ENCODE results near the gene CYLD.

CYLD gene

DNA sequence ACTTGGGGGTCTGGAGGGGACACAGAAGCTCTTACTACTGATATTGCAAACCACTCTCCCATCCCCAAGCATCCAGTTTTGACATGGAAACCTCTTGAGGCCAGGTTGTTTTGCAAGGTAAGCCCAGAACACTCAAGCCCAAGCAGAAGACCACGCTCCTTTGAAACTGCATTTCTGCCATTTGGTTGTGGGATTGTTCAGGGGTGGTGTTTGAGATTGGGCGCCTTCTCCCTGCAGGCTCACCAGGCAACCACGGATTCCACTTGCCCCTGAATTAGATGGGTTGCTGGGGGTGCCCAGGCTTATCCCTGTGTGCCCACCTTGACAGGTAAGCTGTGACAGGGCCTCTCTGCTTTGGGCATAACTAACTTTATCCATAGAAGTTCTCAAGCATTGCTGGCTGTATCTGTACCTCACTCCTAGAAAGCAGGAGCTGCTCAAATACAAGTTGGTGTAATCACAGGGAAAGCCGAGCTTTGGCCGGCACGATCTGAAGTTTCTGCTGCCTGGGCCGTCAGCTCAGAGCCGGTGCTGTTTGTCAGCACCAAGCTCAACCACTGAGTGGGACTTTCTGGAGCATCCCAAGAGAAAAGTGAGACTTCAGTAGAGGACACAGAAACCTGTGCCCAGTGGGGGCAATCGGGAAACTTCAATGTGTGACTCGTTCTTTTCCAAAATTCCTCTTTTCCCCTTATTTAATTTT lies 93.6 kb downstream of the CYLD start:
- no peak for DNase-seq
- H3K79me2 ChIP-seq (ENCODE audit: low read length) = no peaks in the 10 kb centered on the region
- no peaks in the 10 kb centered on the region for H3K36me3 ChIP-seq (replicated peaks; ENCODE audit: insufficient read depth, low read length)
- H3K4me1 ChIP-seq (ENCODE audit: low read length) = no peaks in the 10 kb centered on the region
- H4K20me1 ChIP-seq (ENCODE audit: insufficient read depth, low read length) = no peaks in the 10 kb centered on the region
- TF ChIP-seq EZH2phosphoT487 (IDR thresholded peaks at IDR 0.05; ENCODE audit: low read length) (no peak), EZH2 (optimal IDR thresholded peaks at IDR 0.05; ENCODE audit: low read depth, low read length) (no peak)
- TF ChIP-seq, protein P1, sequence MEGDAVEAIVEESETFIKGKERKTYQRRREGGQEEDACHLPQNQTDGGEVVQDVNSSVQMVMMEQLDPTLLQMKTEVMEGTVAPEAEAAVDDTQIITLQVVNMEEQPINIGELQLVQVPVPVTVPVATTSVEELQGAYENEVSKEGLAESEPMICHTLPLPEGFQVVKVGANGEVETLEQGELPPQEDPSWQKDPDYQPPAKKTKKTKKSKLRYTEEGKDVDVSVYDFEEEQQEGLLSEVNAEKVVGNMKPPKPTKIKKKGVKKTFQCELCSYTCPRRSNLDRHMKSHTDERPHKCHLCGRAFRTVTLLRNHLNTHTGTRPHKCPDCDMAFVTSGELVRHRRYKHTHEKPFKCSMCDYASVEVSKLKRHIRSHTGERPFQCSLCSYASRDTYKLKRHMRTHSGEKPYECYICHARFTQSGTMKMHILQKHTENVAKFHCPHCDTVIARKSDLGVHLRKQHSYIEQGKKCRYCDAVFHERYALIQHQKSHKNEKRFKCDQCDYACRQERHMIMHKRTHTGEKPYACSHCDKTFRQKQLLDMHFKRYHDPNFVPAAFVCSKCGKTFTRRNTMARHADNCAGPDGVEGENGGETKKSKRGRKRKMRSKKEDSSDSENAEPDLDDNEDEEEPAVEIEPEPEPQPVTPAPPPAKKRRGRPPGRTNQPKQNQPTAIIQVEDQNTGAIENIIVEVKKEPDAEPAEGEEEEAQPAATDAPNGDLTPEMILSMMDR (IDR thresholded peaks at IDR 0.05; ENCODE audit: low read length) = no peak
- H3K27me3 ChIP-seq (replicated peaks; ENCODE audit: insufficient read depth, low read length) = no peaks in the 10 kb centered on the region
- no peak overlapping the region for H2AFZ ChIP-seq (ENCODE audit: low read length)
- no peaks in the 10 kb centered on the region for H3F3A ChIP-seq (ENCODE audit: insufficient read depth, low read length)
- H3K9me3 ChIP-seq (replicated peaks; ENCODE audit: insufficient read depth, low read length) = no peaks in the 10 kb centered on the region
- H3K4me3 ChIP-seq (ENCODE audit: low read length) = no peak overlapping the region
- H3K9ac ChIP-seq (ENCODE audit: low read length) = no peak overlapping the region
- H3K4me2 ChIP-seq (ENCODE audit: low read depth, low read length) = no peak overlapping the region
- no peaks in the 10 kb centered on the region for H3K9me2 ChIP-seq (replicated peaks; ENCODE audit: insufficient read depth, low read length)
- no peak overlapping the region for H3K27ac ChIP-seq (ENCODE audit: low read length)

DNA sequence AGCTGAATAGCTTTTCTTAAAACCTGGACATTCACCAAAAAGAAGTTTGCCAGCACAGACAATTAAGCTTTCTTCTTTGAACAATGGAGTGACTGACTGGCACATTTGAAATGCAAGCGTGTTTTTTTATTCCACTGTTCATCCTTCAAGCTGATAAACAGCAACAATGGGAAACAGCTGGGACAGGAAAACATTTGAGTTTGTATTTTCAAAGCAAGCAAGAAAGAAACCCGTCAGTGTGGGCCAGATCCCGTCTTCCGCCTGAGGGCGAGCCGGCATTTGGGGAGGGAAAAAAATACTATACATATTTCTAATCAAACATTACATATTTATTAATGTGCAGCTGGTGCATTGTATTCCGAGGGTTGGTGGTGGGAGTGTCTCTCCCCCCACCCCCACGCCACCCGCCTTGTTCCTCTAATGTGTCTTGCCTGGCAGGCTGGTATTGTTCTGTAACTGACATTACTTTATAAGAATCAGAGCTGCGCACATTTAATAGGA lies 94.3 kb downstream of the CYLD start:
- H3K79me2 ChIP-seq (ENCODE audit: low read length) = no peaks in the 10 kb centered on the region
- H2AFZ ChIP-seq (ENCODE audit: low read length) = no peak overlapping the region
- no peak overlapping the region for H3K4me3 ChIP-seq (ENCODE audit: low read length)
- H3K9me2 ChIP-seq (replicated peaks; ENCODE audit: insufficient read depth, low read length) = no peaks in the 10 kb centered on the region
- DNase-seq = no peak
- H3K27me3 ChIP-seq (replicated peaks; ENCODE audit: insufficient read depth, low read length) = no peaks in the 10 kb centered on the region
- H3K4me2 ChIP-seq (ENCODE audit: low read depth, low read length) = no peak overlapping the region
- TF ChIP-seq EZH2phosphoT487 (IDR thresholded peaks at IDR 0.05; ENCODE audit: low read length) (no peak), EZH2 (optimal IDR thresholded peaks at IDR 0.05; ENCODE audit: low read depth, low read length) (no peak)
- TF ChIP-seq, protein P1 (IDR thresholded peaks at IDR 0.05; ENCODE audit: low read length) = no peak
- H3K9me3 ChIP-seq (replicated peaks; ENCODE audit: insufficient read depth, low read length) = no peaks in the 10 kb centered on the region
- no peaks in the 10 kb centered on the region for H3K4me1 ChIP-seq (ENCODE audit: low read length)
- H3K9ac ChIP-seq (ENCODE audit: low read length) = no peak overlapping the region
- H4K20me1 ChIP-seq (ENCODE audit: insufficient read depth, low read length) = no peaks in the 10 kb centered on the region
- H3F3A ChIP-seq (ENCODE audit: insufficient read depth, low read length) = no peaks in the 10 kb centered on the region
- H3K27ac ChIP-seq (ENCODE audit: low read length) = no peak overlapping the region
- H3K36me3 ChIP-seq (replicated peaks; ENCODE audit: insufficient read depth, low read length) = no peaks in the 10 kb centered on the region

DNA sequence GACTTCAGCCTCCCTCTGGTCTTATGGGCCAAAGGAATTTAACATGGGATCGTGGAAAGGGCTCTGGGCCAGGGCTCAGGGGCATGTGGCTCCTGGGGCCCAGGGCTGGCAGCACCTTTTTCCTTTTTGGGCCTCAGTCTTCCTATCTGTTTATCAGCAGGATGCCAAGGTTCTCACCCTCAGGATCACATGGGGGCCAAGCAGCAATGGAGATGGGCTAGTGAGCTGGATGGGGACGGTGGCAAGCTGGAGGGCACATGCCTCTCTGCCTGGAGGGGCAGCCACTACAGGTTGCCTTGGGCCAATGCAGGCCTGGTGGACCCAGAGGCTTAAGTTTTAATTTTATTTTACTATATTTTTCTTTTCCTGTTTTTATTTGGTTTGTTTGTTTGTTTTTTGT lies 95.4 kb downstream of the CYLD start:
- no peak overlapping the region for H3K4me3 ChIP-seq (ENCODE audit: low read length)

More for the DNA sequence above, 95.4 kb downstream of the CYLD start:
- H3K9me2 ChIP-seq (replicated peaks; ENCODE audit: insufficient read depth, low read length) = no peaks in the 10 kb centered on the region
- H2AFZ ChIP-seq (ENCODE audit: low read length) = no peak overlapping the region
- no peak for DNase-seq
- no peaks in the 10 kb centered on the region for H3K9me3 ChIP-seq (replicated peaks; ENCODE audit: insufficient read depth, low read length)
- no peak overlapping the region for H3K9ac ChIP-seq (ENCODE audit: low read length)
- no peak overlapping the region for H3K4me2 ChIP-seq (ENCODE audit: low read depth, low read length)
- no peaks in the 10 kb centered on the region for H3K4me1 ChIP-seq (ENCODE audit: low read length)
- TF ChIP-seq, protein P1 (IDR thresholded peaks at IDR 0.05; ENCODE audit: low read length) = no peak
- TF ChIP-seq EZH2 (optimal IDR thresholded peaks at IDR 0.05; ENCODE audit: low read depth, low read length) = no peak
- no peak for TF ChIP-seq EZH2phosphoT487 (IDR thresholded peaks at IDR 0.05; ENCODE audit: low read length)
- no peaks in the 10 kb centered on the region for H3K79me2 ChIP-seq (ENCODE audit: low read length)
- no peaks in the 10 kb centered on the region for H3F3A ChIP-seq (ENCODE audit: insufficient read depth, low read length)
- H3K27ac ChIP-seq (ENCODE audit: low read length) = no peak overlapping the region
- H3K36me3 ChIP-seq (replicated peaks; ENCODE audit: insufficient read depth, low read length) = no peaks in the 10 kb centered on the region
- no peaks in the 10 kb centered on the region for H3K27me3 ChIP-seq (replicated peaks; ENCODE audit: insufficient read depth, low read length)
- no peaks in the 10 kb centered on the region for H4K20me1 ChIP-seq (ENCODE audit: insufficient read depth, low read length)

Data from MM.1S (cell line).